ENCODE data around the gene RGS10.

The RGS10 gene

DNA sequence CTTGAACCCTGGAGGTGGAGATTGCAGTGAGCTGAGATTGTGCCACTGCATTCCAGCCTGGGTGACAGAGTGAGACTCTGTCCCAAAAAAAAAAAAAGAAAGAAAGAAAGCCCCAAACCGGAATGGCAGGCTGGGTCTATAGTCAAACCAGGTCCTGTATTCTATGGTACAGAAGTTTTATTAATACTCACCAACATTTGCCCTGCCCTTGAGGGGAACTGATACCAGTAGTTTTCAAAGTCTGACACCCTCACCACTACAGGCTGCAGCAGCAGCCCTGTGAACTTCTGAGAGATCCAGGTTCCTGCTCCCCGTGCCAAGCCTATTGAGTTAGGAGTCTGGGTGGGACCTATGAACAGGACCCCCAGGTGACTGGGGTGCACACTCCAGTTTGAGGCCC, 80.6 kb downstream of the RGS10 start:
- no peak overlapping the region for H3K4me3 ChIP-seq (ENCODE audit: severe bottlenecking)
- H3K4me1 ChIP-seq (ENCODE audit: insufficient read depth, poor library complexity, severe bottlenecking) = peaks cover 15% of the 10 kb centered on the region
- TF ChIP-seq, protein P1, sequence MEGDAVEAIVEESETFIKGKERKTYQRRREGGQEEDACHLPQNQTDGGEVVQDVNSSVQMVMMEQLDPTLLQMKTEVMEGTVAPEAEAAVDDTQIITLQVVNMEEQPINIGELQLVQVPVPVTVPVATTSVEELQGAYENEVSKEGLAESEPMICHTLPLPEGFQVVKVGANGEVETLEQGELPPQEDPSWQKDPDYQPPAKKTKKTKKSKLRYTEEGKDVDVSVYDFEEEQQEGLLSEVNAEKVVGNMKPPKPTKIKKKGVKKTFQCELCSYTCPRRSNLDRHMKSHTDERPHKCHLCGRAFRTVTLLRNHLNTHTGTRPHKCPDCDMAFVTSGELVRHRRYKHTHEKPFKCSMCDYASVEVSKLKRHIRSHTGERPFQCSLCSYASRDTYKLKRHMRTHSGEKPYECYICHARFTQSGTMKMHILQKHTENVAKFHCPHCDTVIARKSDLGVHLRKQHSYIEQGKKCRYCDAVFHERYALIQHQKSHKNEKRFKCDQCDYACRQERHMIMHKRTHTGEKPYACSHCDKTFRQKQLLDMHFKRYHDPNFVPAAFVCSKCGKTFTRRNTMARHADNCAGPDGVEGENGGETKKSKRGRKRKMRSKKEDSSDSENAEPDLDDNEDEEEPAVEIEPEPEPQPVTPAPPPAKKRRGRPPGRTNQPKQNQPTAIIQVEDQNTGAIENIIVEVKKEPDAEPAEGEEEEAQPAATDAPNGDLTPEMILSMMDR (IDR thresholded peaks at IDR 0.05; ENCODE audit: poor library complexity, severe bottlenecking) = no peak
- no peaks in the 10 kb centered on the region for H3K36me3 ChIP-seq (ENCODE audit: low read depth)
- ATAC-seq (ENCODE audit: low read depth) (no peak), DNase-seq (ENCODE audit: low spot score) (no peak)
- no peaks in the 10 kb centered on the region for H3K27me3 ChIP-seq (ENCODE audit: insufficient read depth, poor library complexity, severe bottlenecking)
- no peak overlapping the region for H3K27ac ChIP-seq (ENCODE audit: poor library complexity, severe bottlenecking)
- H3K9me3 ChIP-seq (ENCODE audit: severe bottlenecking) = no peaks in the 10 kb centered on the region

DNA sequence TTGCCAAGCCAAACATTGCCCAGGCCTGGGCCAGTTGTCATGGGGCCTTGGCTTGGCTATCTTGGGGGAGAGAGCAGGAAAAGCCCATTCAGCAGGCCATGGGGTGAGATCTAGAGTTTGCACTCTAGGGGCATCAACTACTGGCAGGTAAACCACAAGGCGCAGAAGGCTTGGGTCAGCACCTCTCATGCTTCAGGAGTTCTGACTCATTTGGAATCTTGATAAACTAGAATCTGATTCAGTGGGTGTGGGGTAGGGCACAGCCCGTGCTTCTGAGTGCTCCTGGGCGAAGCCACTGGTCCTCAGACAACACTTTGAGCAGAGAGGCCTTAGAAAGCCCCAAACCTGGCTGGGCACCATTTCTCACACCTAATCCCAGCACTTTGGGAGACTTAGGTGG, 81.1 kb downstream of the RGS10 start:
- H3K4me3 ChIP-seq (ENCODE audit: severe bottlenecking) = no peak overlapping the region
- TF ChIP-seq, protein P1 (IDR thresholded peaks at IDR 0.05; ENCODE audit: poor library complexity, severe bottlenecking) = no peak

DNA sequence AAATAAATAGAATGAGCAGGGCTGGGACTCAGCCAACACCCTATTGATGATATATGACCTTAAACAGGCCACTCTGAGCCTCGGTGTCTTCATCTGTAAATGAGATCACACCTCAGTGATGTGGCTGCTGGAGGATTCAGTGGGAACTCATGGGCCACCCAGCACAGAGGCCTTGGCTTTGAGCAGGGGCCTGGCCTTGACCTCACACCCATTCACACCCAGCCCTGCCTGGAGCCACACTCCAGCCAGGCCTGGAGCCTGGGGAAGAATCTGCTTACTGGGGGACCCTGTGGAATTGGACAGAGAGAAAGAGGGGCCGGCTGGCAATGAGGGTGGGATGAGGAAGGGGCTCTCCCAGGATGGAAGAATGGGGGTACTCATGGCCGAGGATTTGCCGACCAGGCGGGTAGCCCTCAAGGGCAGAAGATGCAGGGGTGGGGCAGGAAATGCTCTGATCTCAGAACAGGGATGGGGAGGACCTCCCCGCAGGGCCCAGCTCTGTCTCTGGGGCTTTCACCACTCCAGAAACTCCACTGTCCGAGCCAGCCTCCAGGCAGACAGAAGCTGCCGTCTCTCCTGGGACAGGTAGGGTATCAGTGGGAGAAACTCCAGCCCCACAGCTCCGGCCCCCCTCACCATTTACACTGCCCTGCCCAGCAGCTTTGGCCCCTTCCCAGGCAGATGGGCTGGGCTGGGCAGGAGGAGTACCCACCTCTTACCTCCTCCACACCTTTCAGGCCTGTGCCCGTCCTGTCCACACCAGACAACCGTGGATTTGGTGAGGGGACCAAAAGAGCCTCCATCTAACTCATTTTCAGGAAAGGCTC, 81.9 kb downstream of the RGS10 start:
- TF ChIP-seq, protein P1 (IDR thresholded peaks at IDR 0.05; ENCODE audit: poor library complexity, severe bottlenecking) = no peak
- DNase-seq (ENCODE audit: low spot score) (no peak), ATAC-seq (ENCODE audit: low read depth) (no peak)
- H3K36me3 ChIP-seq (ENCODE audit: low read depth) = no peaks in the 10 kb centered on the region
- H3K27me3 ChIP-seq (ENCODE audit: insufficient read depth, poor library complexity, severe bottlenecking) = no peaks in the 10 kb centered on the region
- no peak overlapping the region for H3K4me3 ChIP-seq (ENCODE audit: severe bottlenecking)
- H3K4me1 ChIP-seq (ENCODE audit: insufficient read depth, poor library complexity, severe bottlenecking) = peaks cover 15% of the 10 kb centered on the region
- H3K9me3 ChIP-seq (ENCODE audit: severe bottlenecking) = no peaks in the 10 kb centered on the region
- no peak overlapping the region for H3K27ac ChIP-seq (ENCODE audit: poor library complexity, severe bottlenecking)

More for the DNA sequence above, 81.1 kb downstream of the RGS10 start:
- Histone ChIP-seq H3K4me1 (ENCODE audit: insufficient read depth, poor library complexity, severe bottlenecking) (peaks cover 15% of the 10 kb centered on the region), H3K9me3 (ENCODE audit: severe bottlenecking) (no peaks in the 10 kb centered on the region), H3K27me3 (ENCODE audit: insufficient read depth, poor library complexity, severe bottlenecking) (no peaks in the 10 kb centered on the region), H3K36me3 (ENCODE audit: low read depth) (no peaks in the 10 kb centered on the region), H3K27ac (ENCODE audit: poor library complexity, severe bottlenecking) (no peak overlapping the region)
- DNase-seq (ENCODE audit: low spot score) (no peak), ATAC-seq (ENCODE audit: low read depth) (peak; percentile 99)

DNA sequence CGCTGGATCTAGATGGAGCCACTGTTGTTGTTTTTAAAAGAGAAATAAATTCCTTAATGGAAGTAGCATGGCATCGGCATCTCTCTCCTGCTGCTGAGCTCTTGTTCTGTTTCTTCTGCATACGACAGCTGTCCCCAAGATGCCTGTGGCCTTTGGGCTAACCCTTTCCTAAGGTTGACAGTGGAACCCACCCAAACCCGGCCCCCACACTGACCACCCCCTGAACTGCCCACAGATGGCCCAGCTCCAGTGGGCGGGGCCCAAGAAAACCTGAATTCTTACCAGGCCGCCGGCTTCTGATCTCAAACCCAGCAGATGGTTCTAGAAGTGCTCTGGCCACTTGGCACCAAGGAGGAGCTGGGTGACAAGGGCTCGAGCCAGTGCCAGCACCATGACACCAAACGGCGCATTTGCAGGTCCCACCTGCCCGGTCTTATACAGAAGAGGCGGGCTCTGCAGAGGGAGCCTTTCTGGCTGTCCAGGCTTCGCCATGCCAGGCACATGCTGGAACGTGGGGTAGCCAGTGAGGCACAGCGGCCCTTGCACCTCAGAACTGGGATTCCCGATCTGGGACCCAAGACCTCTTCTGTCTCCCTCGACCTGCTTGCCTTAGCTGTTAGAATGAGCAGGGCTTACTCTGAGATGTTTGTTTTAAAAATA, 82.7 kb downstream of the RGS10 start:
- no peak overlapping the region for H3K27ac ChIP-seq (ENCODE audit: poor library complexity, severe bottlenecking)
- TF ChIP-seq, protein P1 (IDR thresholded peaks at IDR 0.05; ENCODE audit: poor library complexity, severe bottlenecking) = no peak
- no peak for ATAC-seq (ENCODE audit: low read depth)

More for the DNA sequence above, 82.7 kb downstream of the RGS10 start:
- peaks cover 15% of the 10 kb centered on the region for H3K4me1 ChIP-seq (ENCODE audit: insufficient read depth, poor library complexity, severe bottlenecking)
- no peak overlapping the region for H3K4me3 ChIP-seq (ENCODE audit: severe bottlenecking)
- H3K27me3 ChIP-seq (ENCODE audit: insufficient read depth, poor library complexity, severe bottlenecking) = no peaks in the 10 kb centered on the region
- no peaks in the 10 kb centered on the region for H3K36me3 ChIP-seq (ENCODE audit: low read depth)
- no peaks in the 10 kb centered on the region for H3K9me3 ChIP-seq (ENCODE audit: severe bottlenecking)
- DNase-seq (ENCODE audit: low spot score) = no peak

All from RWPE2 (cell line).